Measurements from ENCODE around the gene TNFSF9.
"Not testable (repeated sequence)": the region's sequence is repeated elsewhere in the genome, so short reads cannot be mapped to it uniquely, and the experiment has no call there.

The TNFSF9 gene

DNA sequence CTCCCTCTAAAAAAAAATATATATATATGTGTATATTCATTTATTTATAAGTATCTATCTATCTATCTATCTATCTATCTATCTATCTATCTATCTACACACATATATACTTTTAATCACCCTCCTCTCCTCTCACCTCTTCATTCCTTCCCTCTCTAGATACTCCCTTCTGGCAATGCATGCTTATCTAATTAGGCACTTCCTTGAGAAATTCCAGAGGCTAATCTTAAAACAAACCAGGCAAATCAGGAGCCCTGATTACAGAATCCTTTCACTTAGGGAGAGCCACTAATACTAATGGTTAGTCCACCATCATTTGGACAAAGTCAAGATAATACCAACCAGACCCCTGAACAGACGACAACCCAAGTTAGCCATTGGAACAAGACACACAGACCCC is 42.5 kb downstream of the TNFSF9 start:
- no peak for DNase-seq

DNA sequence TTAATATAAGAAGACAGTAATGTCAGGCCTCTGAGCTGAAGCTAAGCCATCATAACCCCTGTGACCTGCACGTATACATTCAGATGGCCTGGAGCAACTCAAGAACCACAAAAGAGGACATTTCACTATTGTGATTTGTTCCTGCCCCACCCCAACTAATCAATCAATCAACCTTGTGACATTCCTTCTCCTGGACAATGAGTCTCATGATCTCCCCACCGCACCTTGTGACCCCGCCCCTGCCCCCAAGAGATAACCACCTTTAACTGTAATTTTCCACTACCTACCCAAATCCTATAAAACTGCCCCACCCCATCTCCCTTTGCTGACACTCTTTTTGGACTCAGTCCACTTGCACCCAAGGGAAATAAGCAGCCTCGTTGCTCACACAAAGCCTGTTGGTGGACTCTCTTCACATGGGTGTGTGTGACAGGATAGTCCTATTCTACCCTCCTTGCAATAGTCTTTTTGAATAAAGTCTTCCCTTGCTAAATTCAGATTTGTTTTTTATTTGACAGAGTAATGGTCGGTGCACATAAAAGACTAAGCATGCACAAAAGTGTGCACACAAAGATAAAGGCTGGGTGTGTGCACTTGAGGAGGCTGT is 46.1 kb downstream of the TNFSF9 start:
- no peak for DNase-seq

DNA sequence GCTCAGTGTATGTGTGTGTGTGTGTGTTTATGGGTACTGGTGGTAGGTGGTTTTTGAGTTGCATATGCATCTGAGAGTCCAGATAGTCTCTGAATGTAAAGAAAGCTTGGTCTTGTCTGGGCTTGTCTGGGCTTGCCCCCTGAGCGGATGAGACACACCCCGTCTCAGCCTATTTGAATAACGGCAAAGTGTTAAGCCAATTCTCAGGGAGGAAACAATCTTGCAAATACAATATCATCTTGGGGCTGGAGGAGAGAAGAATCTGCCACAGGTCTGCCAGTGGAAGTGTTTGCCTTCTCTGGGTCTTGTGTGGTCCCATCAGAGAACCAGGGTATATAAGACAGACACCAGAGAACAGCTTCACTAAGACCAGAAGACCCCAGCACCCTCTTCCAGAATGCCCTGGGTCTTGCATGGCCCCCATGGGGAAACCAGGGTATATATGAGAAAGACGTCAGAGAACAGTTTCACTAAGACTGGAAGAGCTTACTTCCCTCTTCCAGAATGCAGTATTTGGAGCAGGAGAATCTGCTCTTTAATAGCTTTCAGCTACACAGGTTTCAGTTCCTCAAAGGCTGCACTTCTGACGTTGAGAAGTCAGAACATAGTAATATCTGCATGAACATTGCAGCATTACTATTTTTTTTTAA is 46.8 kb downstream of the TNFSF9 start:
- DNase-seq = no peak

DNA sequence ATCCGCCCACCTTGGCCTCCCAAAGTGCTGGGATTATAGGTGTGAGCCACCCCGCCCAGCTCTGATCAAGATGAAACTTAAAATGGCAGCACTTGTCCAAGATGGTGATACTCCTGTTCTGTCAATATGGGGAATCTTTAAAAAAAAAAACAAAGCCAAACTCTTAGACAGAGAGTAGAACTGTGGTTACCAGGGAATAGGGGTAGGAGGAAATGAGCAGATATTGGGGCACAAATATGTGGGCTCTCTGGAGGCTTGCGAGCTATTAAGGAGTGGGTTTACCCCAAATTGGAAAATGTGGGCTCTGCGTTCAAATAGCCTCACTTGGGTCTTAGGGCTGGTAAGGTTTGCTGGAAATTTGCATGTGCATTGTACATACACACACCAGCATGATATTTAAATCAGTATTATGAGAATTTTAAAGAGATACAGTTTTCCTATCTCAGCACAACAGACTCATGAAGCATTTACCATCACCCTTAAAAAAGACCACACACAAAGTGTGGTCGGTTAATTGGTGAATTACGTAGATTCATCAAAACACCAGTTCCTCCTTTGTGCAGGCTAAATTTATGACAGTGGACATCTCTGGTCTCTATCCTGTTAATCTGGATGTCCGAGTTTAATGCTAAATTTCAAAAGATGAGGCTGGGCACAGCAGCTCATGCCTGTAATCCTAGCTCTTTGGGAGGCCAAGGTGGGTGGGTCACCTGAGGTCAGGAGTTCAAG is 48.8 kb downstream of the TNFSF9 start:
- no peak for DNase-seq

DNA sequence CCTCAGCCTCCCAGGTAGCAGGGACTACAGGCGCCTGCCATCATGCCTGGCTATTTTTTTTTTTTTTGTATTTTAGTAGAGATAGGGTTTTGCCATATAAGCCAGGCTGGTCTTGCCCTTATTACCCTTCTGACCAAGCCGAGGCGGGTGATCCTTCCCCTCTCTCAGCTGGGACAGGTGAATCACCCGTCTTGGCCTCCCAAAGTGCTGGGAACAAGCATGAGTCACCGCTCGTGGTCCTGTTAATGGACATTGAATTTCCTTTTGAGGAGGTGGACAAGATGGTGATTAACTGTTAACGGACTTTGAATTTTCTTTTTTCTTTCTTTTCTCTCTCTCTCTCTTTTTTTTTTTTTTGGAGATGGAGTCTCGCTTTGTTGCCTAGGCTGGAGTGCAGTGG is 49.5 kb downstream of the TNFSF9 start:
- DNase-seq = no peak

DNA sequence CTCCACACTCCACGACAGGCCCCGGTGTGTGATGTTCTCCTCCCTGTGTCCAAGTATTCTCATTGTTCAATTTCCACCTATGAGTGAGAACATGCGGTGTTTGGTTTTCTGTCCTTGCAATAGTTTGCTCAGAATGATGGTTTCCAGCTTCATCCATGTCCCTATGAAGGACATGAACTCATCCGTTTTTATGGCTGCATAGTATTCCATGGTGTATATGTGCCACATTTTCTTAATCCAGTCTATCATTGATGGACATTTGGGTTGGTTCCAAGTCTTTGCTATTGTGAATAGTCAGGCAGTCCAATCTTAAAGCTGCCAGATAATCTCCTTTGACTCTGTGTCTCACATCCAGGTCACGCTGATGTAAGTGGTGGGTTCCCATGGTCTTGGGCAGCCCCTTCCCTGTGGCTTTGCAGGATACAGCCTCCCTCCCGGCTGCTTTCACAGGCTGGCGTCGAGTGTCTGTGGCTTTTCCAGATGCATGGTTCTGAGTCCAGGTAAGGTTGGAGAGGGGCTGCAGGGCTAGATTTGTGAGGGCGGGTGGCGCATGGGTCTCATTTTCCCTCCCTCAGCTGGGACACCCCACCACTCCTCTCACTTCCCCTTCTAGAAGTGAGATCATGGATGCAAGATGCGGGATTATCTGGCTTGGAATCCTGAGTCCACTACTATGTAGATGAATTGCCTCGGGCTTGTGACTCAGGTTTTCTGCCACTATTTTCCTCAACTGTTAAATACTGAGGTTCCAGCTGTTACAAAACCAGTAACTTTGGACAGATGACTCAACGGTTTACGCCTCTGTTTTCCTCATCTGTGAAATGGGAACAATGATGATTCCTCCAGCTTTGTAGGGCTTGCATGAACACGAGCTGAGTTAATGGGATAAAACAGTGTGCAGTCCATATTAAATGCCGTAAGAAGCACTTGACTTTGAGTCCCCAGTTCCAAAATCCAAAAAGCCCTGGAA is 52.0 kb downstream of the TNFSF9 start:
- not testable (repeated sequence) for DNase-seq

Data from NCI-H1417 treated with DMSO at 0.1 percent for 48 hours (cell line).